ENCODE data around the gene TTLL1.

TTLL1 gene

DNA sequence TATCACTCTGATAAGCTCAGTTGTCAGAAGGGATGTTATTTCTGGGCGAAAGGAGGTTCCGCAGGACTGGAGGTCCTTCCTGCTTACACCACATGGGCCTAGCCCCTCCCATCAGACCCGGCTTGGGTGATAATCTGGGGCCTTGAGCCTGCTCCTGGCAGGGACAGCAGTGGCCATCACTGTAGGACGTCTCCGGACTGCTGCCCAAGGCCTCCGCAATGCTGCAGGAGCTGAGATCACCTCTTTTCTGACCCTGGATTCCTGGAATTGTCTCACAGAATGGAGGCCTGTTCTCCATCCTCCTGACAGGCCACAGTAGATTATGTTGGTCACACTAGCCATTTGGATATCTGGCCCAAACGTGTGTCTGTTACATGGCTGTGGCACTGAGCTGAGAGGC lies 12.1 kb upstream of the TTLL1 start:
- H3K4me3 ChIP-seq (ENCODE audit: low read depth, low read length), result no peak overlapping the region
- DNase-seq (ENCODE audit: low read depth, low spot score), result no peak
- TF ChIP-seq, protein P1, sequence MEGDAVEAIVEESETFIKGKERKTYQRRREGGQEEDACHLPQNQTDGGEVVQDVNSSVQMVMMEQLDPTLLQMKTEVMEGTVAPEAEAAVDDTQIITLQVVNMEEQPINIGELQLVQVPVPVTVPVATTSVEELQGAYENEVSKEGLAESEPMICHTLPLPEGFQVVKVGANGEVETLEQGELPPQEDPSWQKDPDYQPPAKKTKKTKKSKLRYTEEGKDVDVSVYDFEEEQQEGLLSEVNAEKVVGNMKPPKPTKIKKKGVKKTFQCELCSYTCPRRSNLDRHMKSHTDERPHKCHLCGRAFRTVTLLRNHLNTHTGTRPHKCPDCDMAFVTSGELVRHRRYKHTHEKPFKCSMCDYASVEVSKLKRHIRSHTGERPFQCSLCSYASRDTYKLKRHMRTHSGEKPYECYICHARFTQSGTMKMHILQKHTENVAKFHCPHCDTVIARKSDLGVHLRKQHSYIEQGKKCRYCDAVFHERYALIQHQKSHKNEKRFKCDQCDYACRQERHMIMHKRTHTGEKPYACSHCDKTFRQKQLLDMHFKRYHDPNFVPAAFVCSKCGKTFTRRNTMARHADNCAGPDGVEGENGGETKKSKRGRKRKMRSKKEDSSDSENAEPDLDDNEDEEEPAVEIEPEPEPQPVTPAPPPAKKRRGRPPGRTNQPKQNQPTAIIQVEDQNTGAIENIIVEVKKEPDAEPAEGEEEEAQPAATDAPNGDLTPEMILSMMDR (IDR thresholded peaks at IDR 0.05; ENCODE audit: insufficient read depth, low read length, missing control alignments), result no peak
- ChIA-PET CTCF (interaction anchor here (0.9 to 2.3 kb wide), 3 partner anchors 9 to 11 kb away, joined by 3 to 7 read pairs (median 3); no protein-coding TSS in a partner anchor), POLR2A (no interaction called here)

DNA sequence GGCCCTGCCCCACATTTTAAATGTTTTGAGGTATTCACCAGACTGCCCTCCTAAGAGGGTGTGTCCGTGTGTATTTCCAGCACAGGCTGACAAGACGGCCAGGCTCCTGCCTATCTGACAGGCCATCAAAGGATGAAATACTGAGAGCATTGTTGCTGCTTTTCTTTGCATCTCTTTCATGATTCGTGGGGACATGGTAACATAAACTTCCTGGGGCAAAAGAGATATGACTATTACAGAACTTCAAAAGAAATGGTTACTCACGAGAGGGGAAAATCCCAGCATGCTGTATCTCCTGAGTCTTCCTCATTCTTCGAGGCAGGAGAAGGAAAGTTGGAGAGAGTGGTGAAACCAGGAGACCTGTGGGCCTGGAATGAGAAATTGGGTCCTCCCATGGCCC lies 11.0 kb upstream of the TTLL1 start:
- POLR2A ChIA-PET, result no interaction called here
- CTCF ChIA-PET, result interaction anchor here (1.5 kb wide), 1 partner anchor 11 kb away, joined by 3 read pairs; no protein-coding TSS in a partner anchor
- no peak for DNase-seq (ENCODE audit: low read depth, low spot score)
- TF ChIP-seq, protein P1 (IDR thresholded peaks at IDR 0.05; ENCODE audit: insufficient read depth, low read length, missing control alignments), result no peak
- H3K4me3 ChIP-seq (ENCODE audit: low read depth, low read length), result no peak overlapping the region

DNA sequence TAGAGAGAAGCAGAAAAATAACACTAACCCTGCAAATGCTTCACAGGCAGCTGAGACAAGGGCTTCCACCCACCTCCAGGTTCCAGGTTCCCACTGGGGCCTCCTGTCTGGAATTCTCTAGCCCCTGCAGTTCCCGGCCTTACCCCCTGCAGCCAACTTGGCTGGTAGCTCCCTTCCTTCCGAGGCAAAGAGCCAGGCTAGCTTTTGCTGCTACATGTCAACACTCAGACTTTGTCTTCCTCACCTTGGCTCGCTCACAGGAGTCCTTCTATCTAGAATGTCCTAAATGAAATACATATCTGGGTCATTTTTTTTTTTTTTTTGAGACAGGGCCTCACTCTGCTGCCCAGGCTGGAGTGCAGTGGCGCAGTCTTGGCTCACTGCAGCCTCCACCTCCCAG lies 9.9 kb upstream of the TTLL1 start:
- ChIA-PET POLR2A (no interaction called here), CTCF (interaction anchor here (1.3 kb wide), 1 partner anchor 9 kb away, joined by 8 read pairs; no protein-coding TSS in a partner anchor)
- DNase-seq (ENCODE audit: low read depth, low spot score), result no peak
- TF ChIP-seq, protein P1 (IDR thresholded peaks at IDR 0.05; ENCODE audit: insufficient read depth, low read length, missing control alignments), result no peak
- no peak overlapping the region for H3K4me3 ChIP-seq (ENCODE audit: low read depth, low read length)

DNA sequence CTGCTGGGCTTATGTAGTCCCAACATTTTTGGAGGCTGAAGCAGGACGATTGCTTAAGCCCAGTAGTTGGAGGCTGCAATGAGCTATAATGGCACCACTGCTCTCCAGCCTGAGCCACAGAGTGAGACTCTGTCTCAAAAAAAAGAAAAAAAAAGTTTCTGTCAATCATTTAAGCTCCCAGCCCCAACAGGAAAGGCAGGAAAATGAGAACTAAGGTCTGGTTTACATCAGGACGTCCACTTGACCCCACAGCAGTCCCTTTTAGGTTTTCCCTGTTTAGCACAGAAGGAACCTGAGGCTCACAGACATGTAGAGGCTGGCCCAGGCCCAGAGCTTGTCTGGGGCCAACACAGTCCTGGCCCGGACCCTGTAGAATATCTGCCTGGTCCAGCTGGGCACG lies 9.2 kb upstream of the TTLL1 start:
- ChIA-PET POLR2A (no interaction called here), CTCF (interaction anchor here (1.3 kb wide), 1 partner anchor 8 kb away, joined by 8 read pairs; no protein-coding TSS in a partner anchor)
- TF ChIP-seq, protein P1 (IDR thresholded peaks at IDR 0.05; ENCODE audit: insufficient read depth, low read length, missing control alignments), result no peak
- no peak overlapping the region for H3K4me3 ChIP-seq (ENCODE audit: low read depth, low read length)
- no peak for DNase-seq (ENCODE audit: low read depth, low spot score)

DNA sequence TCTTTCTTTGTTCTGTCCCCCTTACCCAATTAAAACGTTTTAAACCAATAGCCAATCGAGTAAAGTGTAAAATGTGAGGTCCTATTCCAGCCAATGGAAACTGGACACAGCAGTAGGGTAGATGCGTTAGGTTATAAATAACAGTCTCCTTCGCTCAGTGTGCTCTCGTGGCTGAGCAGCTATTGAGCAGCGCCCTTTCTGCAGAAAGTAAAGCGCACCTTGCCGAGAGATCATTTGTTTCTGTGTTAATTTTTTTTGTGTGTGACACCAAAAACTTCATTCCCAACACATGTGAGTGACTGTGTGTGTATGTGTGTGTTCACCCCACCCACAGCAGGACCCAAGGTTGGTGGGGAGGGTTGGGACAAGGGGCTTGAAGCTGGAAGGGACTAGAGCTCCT lies 7.2 kb upstream of the TTLL1 start:
- TF ChIP-seq, protein P1 (IDR thresholded peaks at IDR 0.05; ENCODE audit: insufficient read depth, low read length, missing control alignments), result no peak
- POLR2A ChIA-PET, result no interaction called here
- DNase-seq (ENCODE audit: low read depth, low spot score), result no peak
- CTCF ChIA-PET, result interaction anchor here (0.7 kb wide), 1 partner anchor 315 kb away, joined by 3 read pairs; no protein-coding TSS in a partner anchor
- no peak overlapping the region for H3K4me3 ChIP-seq (ENCODE audit: low read depth, low read length)

DNA sequence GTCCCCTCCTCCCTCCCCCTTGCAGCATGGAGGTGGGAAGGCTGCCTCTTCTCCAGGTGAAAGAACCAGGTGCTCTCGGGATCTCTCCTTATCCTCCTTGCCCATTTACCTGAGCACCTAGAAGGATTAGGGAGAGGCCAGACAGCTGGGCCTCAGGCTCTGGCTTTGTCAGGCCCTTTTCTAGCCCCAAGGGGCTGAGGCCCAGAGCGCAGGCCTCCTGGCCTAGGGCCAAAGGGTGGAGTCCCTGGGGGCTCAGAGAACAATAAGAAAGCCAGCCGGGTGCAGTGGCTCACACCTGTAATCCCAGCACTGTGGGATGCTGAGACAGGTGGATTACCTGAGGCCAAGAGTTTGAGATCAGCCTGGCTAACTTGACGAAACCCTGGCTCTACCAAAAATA lies 5.4 kb upstream of the TTLL1 start:
- ChIA-PET POLR2A (no interaction called here), CTCF (no interaction called here)
- DNase-seq (ENCODE audit: low read depth, low spot score), result no peak

More for the DNA sequence above, 5.4 kb upstream of the TTLL1 start:
- TF ChIP-seq, protein P1 (IDR thresholded peaks at IDR 0.05; ENCODE audit: insufficient read depth, low read length, missing control alignments), result no peak
- no peak overlapping the region for H3K4me3 ChIP-seq (ENCODE audit: low read depth, low read length)

Measured in AG04449 (cell line).